ENCODE data around the gene CASK. TPM values are rescaled to one million over a fixed set of nuclear protein-coding genes. Genes with fewer than 3 reads are reported as not detected.

The CASK gene
- total and polyA plus RNA-seq, 2 of the 13 experiments (the other 11 are each of a cell fraction or from before 2014, with no cell fraction given), result 14.5 to 16.0 TPM

DNA sequence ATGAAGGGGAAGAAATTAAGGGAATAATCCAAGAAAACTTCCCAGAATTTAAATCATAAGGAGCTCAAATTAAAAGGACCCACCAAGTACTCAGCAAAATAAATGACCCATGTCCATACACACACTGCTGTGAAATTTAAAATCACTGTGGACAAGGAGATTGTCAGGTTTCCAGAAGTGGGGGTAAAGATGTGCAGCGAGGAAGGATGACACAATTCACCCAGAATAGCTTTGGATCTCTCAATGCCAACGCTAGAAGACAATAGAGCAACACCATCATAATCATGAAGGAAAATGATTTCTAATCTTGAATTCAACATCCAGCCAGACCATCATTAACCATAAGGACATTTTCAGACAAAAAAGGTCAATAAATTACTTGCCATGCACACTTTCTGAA lies 65.7 kb downstream of the CASK start:
- Histone ChIP-seq H4K20me1 (ENCODE audit: insufficient read depth, low read length) (no peaks in the 10 kb centered on the region), H3K4me1 (ENCODE audit: insufficient read depth, low read length) (no peaks in the 10 kb centered on the region), H3K27ac (ENCODE audit: extremely low read length, insufficient read depth, low read length) (no peak overlapping the region), H3K9ac (ENCODE audit: insufficient read depth, low read depth, low read length) (no peak overlapping the region), H3K79me2 (ENCODE audit: insufficient read depth, low read length) (peaks cover 2% of the 10 kb centered on the region), H3K27me3 (ENCODE audit: control insufficient read depth in 1 of 2, insufficient read depth in 2 of 2, low read length in 2 of 2) (no peaks in the 10 kb centered on the region), H3K36me3 (replicated peaks in 1 of 2; ENCODE audit: control insufficient read depth in 1 of 2, insufficient read depth in 2 of 2, low read length in 2 of 2) (no peaks in the 10 kb centered on the region), H2AFZ (ENCODE audit: low read length) (no peak overlapping the region), H3K4me2 (ENCODE audit: low read depth, low read length) (no peak overlapping the region), H3K9me3 (ENCODE audit: low read length) (no peaks in the 10 kb centered on the region), H3K4me3 (replicated peaks in 1 of 3; ENCODE audit: insufficient read depth in 1 of 3, low read depth in 2 of 3, low read length in 3 of 3) (no peak overlapping the region)
- DNase-seq (ENCODE audit: low spot score) (no peak), ATAC-seq (no peak), FAIRE-seq (no peak)
- CTCF ChIA-PET (ENCODE audit: low intra/inter-chr PET ratio, low total read pairs), result no interaction called here
- in situ Hi-C loops (cut with HindIII; ENCODE audit: extremely low pct_ligation_motif_present, low pct_unique_long_range_greater_than_20kb), result no loop called here
- WGBS (ENCODE audit: low lambda C conversion rate), result 100% methylated on average over 2 of the region's 2 CpGs
- TF ChIP-seq PCBP2 (optimal IDR thresholded peaks at IDR 0.05; ENCODE audit: low read depth, low read length, poor library complexity, severe bottlenecking), result no peak
- no peak for TF ChIP-seq ARID2 (CRISPR knock-in tag; IDR thresholded peaks at IDR 0.05; ENCODE audit: borderline replicate concordance)
- TF ChIP-seq, protein P1, sequence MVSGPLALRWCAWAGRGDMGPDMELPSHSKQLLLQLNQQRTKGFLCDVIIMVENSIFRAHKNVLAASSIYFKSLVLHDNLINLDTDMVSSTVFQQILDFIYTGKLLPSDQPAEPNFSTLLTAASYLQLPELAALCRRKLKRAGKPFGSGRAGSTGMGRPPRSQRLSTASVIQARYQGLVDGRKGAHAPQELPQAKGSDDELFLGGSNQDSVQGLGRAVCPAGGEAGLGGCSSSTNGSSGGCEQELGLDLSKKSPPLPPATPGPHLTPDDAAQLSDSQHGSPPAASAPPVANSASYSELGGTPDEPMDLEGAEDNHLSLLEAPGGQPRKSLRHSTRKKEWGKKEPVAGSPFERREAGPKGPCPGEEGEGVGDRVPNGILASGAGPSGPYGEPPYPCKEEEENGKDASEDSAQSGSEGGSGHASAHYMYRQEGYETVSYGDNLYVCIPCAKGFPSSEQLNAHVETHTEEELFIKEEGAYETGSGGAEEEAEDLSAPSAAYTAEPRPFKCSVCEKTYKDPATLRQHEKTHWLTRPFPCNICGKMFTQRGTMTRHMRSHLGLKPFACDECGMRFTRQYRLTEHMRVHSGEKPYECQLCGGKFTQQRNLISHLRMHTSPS (CRISPR knock-in tag; IDR thresholded peaks at IDR 0.05; ENCODE audit: low read depth), result no peak
- TF ChIP-seq ZNF776 (CRISPR knock-in tag; IDR thresholded peaks at IDR 0.05), result no peak
- no peak for TF ChIP-seq KDM1A (CRISPR knock-in tag; IDR thresholded peaks at IDR 0.05)
- TF ChIP-seq ZNF17 (CRISPR knock-in tag; IDR thresholded peaks at IDR 0.05), result no peak
- no peak for TF ChIP-seq ZNF761 (CRISPR knock-in tag; conservative IDR thresholded peaks at IDR 0.05)
- TF ChIP-seq, protein P2, sequence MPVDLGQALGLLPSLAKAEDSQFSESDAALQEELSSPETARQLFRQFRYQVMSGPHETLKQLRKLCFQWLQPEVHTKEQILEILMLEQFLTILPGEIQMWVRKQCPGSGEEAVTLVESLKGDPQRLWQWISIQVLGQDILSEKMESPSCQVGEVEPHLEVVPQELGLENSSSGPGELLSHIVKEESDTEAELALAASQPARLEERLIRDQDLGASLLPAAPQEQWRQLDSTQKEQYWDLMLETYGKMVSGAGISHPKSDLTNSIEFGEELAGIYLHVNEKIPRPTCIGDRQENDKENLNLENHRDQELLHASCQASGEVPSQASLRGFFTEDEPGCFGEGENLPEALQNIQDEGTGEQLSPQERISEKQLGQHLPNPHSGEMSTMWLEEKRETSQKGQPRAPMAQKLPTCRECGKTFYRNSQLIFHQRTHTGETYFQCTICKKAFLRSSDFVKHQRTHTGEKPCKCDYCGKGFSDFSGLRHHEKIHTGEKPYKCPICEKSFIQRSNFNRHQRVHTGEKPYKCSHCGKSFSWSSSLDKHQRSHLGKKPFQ (CRISPR knock-in tag; IDR thresholded peaks at IDR 0.05; ENCODE audit: insufficient replicate concordance), result no peak
- no peak for TF ChIP-seq ETV6 (CRISPR knock-in tag; conservative IDR thresholded peaks at IDR 0.05)
- TF ChIP-seq, protein P3, sequence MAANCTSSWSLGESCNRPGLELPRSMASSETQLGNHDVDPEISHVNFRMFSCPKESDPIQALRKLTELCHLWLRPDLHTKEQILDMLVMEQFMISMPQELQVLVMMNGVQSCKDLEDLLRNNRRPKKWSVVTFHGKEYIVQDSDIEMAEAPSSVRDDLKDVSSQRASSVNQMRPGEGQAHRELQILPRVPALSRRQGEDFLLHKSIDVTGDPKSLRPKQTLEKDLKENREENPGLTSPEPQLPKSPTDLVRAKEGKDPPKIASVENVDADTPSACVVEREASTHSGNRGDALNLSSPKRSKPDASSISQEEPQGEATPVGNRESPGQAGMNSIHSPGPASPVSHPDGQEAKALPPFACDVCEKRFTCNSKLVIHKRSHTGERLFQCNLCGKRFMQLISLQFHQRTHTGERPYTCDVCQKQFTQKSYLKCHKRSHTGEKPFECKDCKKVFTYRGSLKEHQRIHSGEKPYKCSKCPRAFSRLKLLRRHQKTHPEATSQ (CRISPR knock-in tag; IDR thresholded peaks at IDR 0.05; ENCODE audit: borderline replicate concordance), result no peak
- TF ChIP-seq, protein P4, sequence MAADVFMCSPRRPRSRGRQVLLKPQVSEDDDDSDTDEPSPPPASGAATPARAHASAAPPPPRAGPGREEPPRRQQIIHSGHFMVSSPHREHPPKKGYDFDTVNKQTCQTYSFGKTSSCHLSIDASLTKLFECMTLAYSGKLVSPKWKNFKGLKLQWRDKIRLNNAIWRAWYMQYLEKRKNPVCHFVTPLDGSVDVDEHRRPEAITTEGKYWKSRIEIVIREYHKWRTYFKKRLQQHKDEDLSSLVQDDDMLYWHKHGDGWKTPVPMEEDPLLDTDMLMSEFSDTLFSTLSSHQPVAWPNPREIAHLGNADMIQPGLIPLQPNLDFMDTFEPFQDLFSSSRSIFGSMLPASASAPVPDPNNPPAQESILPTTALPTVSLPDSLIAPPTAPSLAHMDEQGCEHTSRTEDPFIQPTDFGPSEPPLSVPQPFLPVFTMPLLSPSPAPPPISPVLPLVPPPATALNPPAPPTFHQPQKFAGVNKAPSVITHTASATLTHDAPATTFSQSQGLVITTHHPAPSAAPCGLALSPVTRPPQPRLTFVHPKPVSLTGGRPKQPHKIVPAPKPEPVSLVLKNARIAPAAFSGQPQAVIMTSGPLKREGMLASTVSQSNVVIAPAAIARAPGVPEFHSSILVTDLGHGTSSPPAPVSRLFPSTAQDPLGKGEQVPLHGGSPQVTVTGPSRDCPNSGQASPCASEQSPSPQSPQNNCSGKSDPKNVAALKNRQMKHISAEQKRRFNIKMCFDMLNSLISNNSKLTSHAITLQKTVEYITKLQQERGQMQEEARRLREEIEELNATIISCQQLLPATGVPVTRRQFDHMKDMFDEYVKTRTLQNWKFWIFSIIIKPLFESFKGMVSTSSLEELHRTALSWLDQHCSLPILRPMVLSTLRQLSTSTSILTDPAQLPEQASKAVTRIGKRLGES (CRISPR knock-in tag; IDR thresholded peaks at IDR 0.05; ENCODE audit: borderline replicate concordance), result no peak
- no peak for TF ChIP-seq KAT7 (CRISPR knock-in tag; IDR thresholded peaks at IDR 0.05; ENCODE audit: borderline replicate concordance)
- no peak for TF ChIP-seq RBFOX2 (IDR thresholded peaks at IDR 0.05; ENCODE audit: low read depth, low read length)
- POLR2A ChIA-PET, result no interaction called here
- no TSS peak for BruUV-seq (replicated peaks)
- intact Hi-C loops (cut with micrococcal nuclease; ENCODE audit: unreplicated experiment), result no loop called here

Data from HepG2 (cell line).